Activated gamma-delta T cell treated with anti-CD3 and anti-CD28 coated beads, Interleukin-2, amount 50 U/mL, for 16 hours (primary cell): ENCODE results near the gene TRIM15.

Experiments used
- DNase-seq: peaks from one replicate; pipeline ENCODE4 v3.0.0-alpha.2; 2020; ENCODE audit warnings: low read depth

TRIM15 gene

GRCh38 chr6:30147096-30147495, 16.2 kb upstream of the TRIM15 start:
- DNase-seq, result no peak

GRCh38 chr6:30149234-30149633, 14.1 kb upstream of the TRIM15 start:
- no peak for DNase-seq

GRCh38 chr6:30149858-30150550, 13.3 kb upstream of the TRIM15 start:
- no peak for DNase-seq

GRCh38 chr6:30150671-30151395, 12.5 kb upstream of the TRIM15 start:
- no peak for DNase-seq

GRCh38 chr6:30151580-30151979, 11.8 kb upstream of the TRIM15 start:
- no peak for DNase-seq

GRCh38 chr6:30152016-30152673, 11.2 kb upstream of the TRIM15 start:
- DNase-seq, result no peak

- no peak for DNase-seq
Observed at GRCh38 chr6:30152910-30153610, 10.3 kb upstream of the TRIM15 start.

GRCh38 chr6:30154061-30154460, 9.3 kb upstream of the TRIM15 start:
- no peak for DNase-seq

- DNase-seq, result no peak
Observed at GRCh38 chr6:30154709-30155519, 8.4 kb upstream of the TRIM15 start.

- DNase-seq, result no peak
Observed at GRCh38 chr6:30155520-30156261, 7.7 kb upstream of the TRIM15 start.

GRCh38 chr6:30156262-30156599, 7.1 kb upstream of the TRIM15 start:
- no peak for DNase-seq

- DNase-seq, result no peak
Observed at GRCh38 chr6:30156774-30157173, 6.6 kb upstream of the TRIM15 start.

- no peak for DNase-seq
Observed at GRCh38 chr6:30157581-30157980, 5.8 kb upstream of the TRIM15 start.

GRCh38 chr6:30157999-30158398, 5.3 kb upstream of the TRIM15 start:
- no peak for DNase-seq

GRCh38 chr6:30158475-30159040, 4.8 kb upstream of the TRIM15 start:
- no peak for DNase-seq

- no peak for DNase-seq
Observed at GRCh38 chr6:30160008-30160784, 3.1 kb upstream of the TRIM15 start.

GRCh38 chr6:30160785-30161531, 2.4 kb upstream of the TRIM15 start, which contains the start of gene TRIM10:
TRIM10 (minus strand) TSS chr6:30161211; CDS start chr6:30160858, 353 bp downstream.
- no peak for DNase-seq

GRCh38 chr6:30162265-30163089, 869 bp upstream of the TRIM15 start:
- DNase-seq, result no peak
